ENCODE measurements around the gene MUC5B. TPM values are rescaled to one million over a fixed set of nuclear protein-coding genes. Genes with fewer than 3 reads are reported as not detected.

The MUC5B gene
- total RNA-seq, 1 donor, result not detected

GRCh38 chr11:1283091-1283511, 60.2 kb downstream of the MUC5B start:
- no peak for DNase-seq (ENCODE audit: low read depth)
- no peak for TF ChIP-seq CTCF (IDR thresholded peaks at IDR 0.05; ENCODE audit: insufficient read depth, low read length)
- H3K4me3 ChIP-seq (ENCODE audit: low read depth, low read length), result no peak overlapping the region

DNA sequence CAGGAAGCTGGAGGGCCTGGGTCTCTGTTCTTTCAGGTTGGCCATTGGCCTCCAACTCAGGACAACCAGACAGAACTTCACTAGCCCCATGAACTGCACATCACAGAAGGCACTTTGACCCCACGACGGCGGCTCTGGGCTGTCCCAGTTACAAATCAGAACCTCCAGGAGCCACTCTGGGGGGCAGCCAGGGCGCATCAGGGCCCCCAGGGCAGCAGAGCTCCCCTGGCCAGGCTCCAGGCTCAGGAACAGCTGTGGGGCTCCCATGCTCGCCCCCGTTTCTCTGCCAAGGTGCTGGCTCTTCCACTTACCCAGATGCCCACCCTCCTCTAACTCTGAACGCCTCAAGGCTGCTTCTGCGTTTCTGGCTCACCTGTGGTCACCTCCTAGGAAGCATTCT, 61.0 kb downstream of the MUC5B start:
- no peak for TF ChIP-seq CTCF (IDR thresholded peaks at IDR 0.05; ENCODE audit: insufficient read depth, low read length)
- H3K4me3 ChIP-seq (ENCODE audit: low read depth, low read length), result no peak overlapping the region
- no peak for DNase-seq (ENCODE audit: low read depth)

DNA sequence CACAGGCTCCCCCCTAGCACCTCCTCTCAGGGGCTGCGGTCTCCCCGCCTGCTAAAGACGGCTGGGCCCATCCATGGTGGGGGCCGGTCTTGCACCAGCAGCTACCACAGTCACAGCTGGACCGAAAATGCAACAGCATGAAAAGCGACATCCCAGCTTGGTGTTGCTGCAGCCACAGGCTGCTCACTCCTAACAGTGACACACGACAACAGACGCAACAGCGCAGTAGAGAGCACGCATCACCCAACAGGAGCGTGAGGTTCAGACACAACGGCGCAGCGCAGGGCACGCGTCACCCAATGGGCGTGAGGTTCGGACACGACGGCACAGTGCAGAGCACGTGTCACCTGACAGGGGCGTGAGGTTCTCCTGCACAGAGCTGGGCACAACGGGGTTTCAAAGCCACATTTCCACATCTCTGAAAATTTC, 62.5 kb downstream of the MUC5B start:
- no peak for TF ChIP-seq CTCF (IDR thresholded peaks at IDR 0.05; ENCODE audit: insufficient read depth, low read length)
- no peak for DNase-seq (ENCODE audit: low read depth)
- H3K4me3 ChIP-seq (ENCODE audit: low read depth, low read length), result no peak overlapping the region

GRCh38 chr11:1285876-1286275, 63.0 kb downstream of the MUC5B start:
- H3K4me3 ChIP-seq (ENCODE audit: low read depth, low read length), result no peak overlapping the region
- no peak for DNase-seq (ENCODE audit: low read depth)
- TF ChIP-seq CTCF (IDR thresholded peaks at IDR 0.05; ENCODE audit: insufficient read depth, low read length), result no peak

DNA sequence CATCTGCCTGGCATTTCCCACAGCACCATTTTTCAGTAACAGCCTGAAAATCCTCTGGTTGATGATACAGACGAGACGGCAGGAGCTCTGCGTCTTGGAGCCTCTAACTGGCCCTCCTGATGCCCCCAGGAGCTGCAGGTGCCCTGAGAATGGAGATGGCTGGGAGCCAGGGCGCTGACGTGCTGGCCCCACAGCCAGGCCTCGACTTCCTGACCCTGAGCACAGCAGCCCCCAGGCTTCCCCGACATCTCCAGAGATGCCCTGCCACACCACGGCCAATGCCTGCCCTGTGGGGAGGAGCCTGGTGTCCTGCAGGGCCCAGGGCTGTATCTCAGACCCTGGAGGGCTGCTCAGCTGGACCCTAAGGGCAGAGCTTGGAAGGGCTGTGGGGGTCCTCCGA, 65.1 kb downstream of the MUC5B start:
- DNase-seq (ENCODE audit: low read depth), result no peak
- no peak overlapping the region for H3K4me3 ChIP-seq (ENCODE audit: low read depth, low read length)
- TF ChIP-seq CTCF (IDR thresholded peaks at IDR 0.05; ENCODE audit: insufficient read depth, low read length), result no peak

- no peak for DNase-seq (ENCODE audit: low read depth)
- no peak overlapping the region for H3K4me3 ChIP-seq (ENCODE audit: low read depth, low read length)
- TF ChIP-seq CTCF (IDR thresholded peaks at IDR 0.05; ENCODE audit: insufficient read depth, low read length), result no peak
These were observed 65.7 kb downstream of the MUC5B start for GRCh38 chr11:1288426-1289151.

Measured in fibroblast of the aortic adventitia (primary cell).